ENCODE measurements around the gene RPS3. TPM values are rescaled to one million over a fixed set of nuclear protein-coding genes. Genes with fewer than 3 reads are reported as not detected.

Gene RPS3
- polyA plus RNA-seq, 2 of the 4 experiments (the other 2 are of a cell fraction): 3,468 to 3,544 TPM

- DNase-seq (ENCODE audit: low read depth in 1 of 2, low spot score in 1 of 2) (peak in 1 of 2 experiments; percentile 28), FAIRE-seq (no peak), ATAC-seq (peak in 1 of 2 experiments; percentile 66; a peak in 3 of 6 replicates)
- POLR2A ChIA-PET: no interaction called here
- Histone ChIP-seq H3K4me2 (no peak overlapping the region), H3K4me3 (no peak overlapping the region), H3K9me3 (no peaks in the 10 kb centered on the region), H3K4me1 (peaks cover 14% of the 10 kb centered on the region; the same call in 1 of the 3 replicates), H3K27ac (no peak overlapping the region)
- TF ChIP-seq HOXB5 (CRISPR knock-in tag; IDR thresholded peaks at IDR 0.05) (no peak), JUNB (IDR thresholded peaks at IDR 0.05) (no peak), MYC (IDR thresholded peaks at IDR 0.05; ENCODE audit: borderline replicate concordance, low read length) (no peak), CBX8 (IDR thresholded peaks at IDR 0.05) (no peak), GATA3 (IDR thresholded peaks at IDR 0.05; ENCODE audit: borderline replicate concordance) (no peak), SMC3 (IDR thresholded peaks at IDR 0.05) (peak; percentile 37), CTCF (IDR thresholded peaks at IDR 0.05) (peak; percentile 47), RAD21 (conservative IDR thresholded peaks at IDR 0.05 in 1 of 2, IDR thresholded peaks at IDR 0.05 in 1 of 2) (peak; percentile 32 to 41; a peak in 4 of 5 replicates), NR3C1 (IDR thresholded peaks at IDR 0.05) (no peak), BHLHE40 (IDR thresholded peaks at IDR 0.05; ENCODE audit: low read depth, low read length) (no peak), JUN (IDR thresholded peaks at IDR 0.05) (no peak), ELK1 (IDR thresholded peaks at IDR 0.05; ENCODE audit: low read depth, low read length) (no peak), NPAS2 (CRISPR knock-in tag; IDR thresholded peaks at IDR 0.05; ENCODE audit: borderline replicate concordance) (no peak), HMGXB4 (CRISPR knock-in tag; IDR thresholded peaks at IDR 0.05; ENCODE audit: borderline replicate concordance) (no peak)
- 77% methylated on average over 44 of the region's 46 CpGs for WGBS (ENCODE audit: missing lambda C conversion rate)
- CTCF ChIA-PET: interaction anchor here (0.6 to 2.5 kb wide), 12 partner anchors 7 to 81 kb away, joined by 3 to 14 read pairs (median 4); no protein-coding TSS in a partner anchor
These were observed 51.8 kb downstream of the RPS3 start for GRCh38 chr11:75450826-75451821.

- no peak for ATAC-seq
These were observed 54.8 kb downstream of the RPS3 start for GRCh38 chr11:75453916-75454655.

More at GRCh38 chr11:75453916-75454655, 54.8 kb downstream of the RPS3 start:
- Histone ChIP-seq H3K9me3 (no peaks in the 10 kb centered on the region), H3K4me3 (no peak overlapping the region), H3K4me2 (peak overlapping the region; percentile 10; the same call in 2 of the 3 replicates), H3K27ac (no peak overlapping the region), H3K4me1 (peaks cover 14% of the 10 kb centered on the region; the same call in 1 of the 3 replicates)
- no peak for DNase-seq (ENCODE audit: low read depth in 1 of 2, low spot score in 1 of 2)
- ChIA-PET POLR2A (no interaction called here), CTCF (interaction anchor here (0.6 to 5.3 kb wide), 12 partner anchors 9 to 79 kb away, joined by 3 to 50 read pairs (median 4); partner anchors contain the start of gene GDPD5)
- no peak for FAIRE-seq
- TF ChIP-seq PHF8 (IDR thresholded peaks at IDR 0.05; ENCODE audit: borderline replicate concordance, low read depth) (no peak), BHLHE40 (IDR thresholded peaks at IDR 0.05; ENCODE audit: low read depth, low read length) (no peak), ZSCAN20 (CRISPR knock-in tag; IDR thresholded peaks at IDR 0.05) (no peak), HES2 (IDR thresholded peaks at IDR 0.05) (no peak), MAZ (IDR thresholded peaks at IDR 0.05; ENCODE audit: borderline replicate concordance, low read depth, low read length) (no peak), NR3C1 (IDR thresholded peaks at IDR 0.05) (no peak), CBX8 (IDR thresholded peaks at IDR 0.05) (no peak), SMC3 (IDR thresholded peaks at IDR 0.05) (no peak), GATA3 (IDR thresholded peaks at IDR 0.05; ENCODE audit: borderline replicate concordance) (no peak)
- 65% methylated on average over 9 of the region's 9 CpGs for WGBS (ENCODE audit: missing lambda C conversion rate)

Data from A549 (cell line).